Left lung (tissue), 10 donors: ENCODE measurements around the gene MSANTD4. TPM values are rescaled to one million over a fixed set of nuclear protein-coding genes. Genes with fewer than 3 reads are reported as not detected.

Source experiments
- ATAC-seq: fragments of 200-7000 bp; cut with Tn5 transposase; one replicate; pipeline ENCODE4 v1.9.1; 2020; ENCODE audit warnings: moderate library complexity
- DNase-seq, 4 donors: peaks; one replicate each; pipeline ENCODE4 v3.0.0-alpha.2; 2013 to 2020
- H3K27ac ChIP-seq, 2 donors: fragments of 200-600 bp; sonication (generic) in 1 of 2; one replicate each; pipeline versions ENCODE4 v1.5.0 to v1.8.0; 2020 to 2021
- H3K27me3 ChIP-seq, 2 donors: fragments of 200-600 bp; sonication (generic) in 1 of 2; one replicate each; pipeline versions ENCODE4 v1.5.0 to v1.8.0; 2020 to 2021
- H3K36me3 ChIP-seq, 2 donors: fragments of 200-600 bp; sonication (generic) in 1 of 2; one replicate each; pipeline versions ENCODE4 v1.5.0 to v1.8.0; 2020 to 2021
- H3K4me1 ChIP-seq, 2 donors: fragments of 200-600 bp; one replicate each; pipeline ENCODE4 v1.8.0; 2021
- H3K4me3 ChIP-seq, 2 donors: fragments of 200-600 bp; sonication (generic) in 1 of 2; one replicate each; pipeline versions ENCODE4 v1.5.0 to v1.8.0; 2020 to 2021; ENCODE audit warnings: mild to moderate bottlenecking in 1 of 2
- H3K9me3 ChIP-seq, 2 donors: fragments of 200-600 bp; sonication (generic) in 1 of 2; one replicate each; pipeline versions ENCODE4 v1.5.0 to v1.8.0; 2020 to 2021
- intact Hi-C, 2 donors: fragments of 100-400 bp; cut with DNase I; formaldehyde crosslinking; loops; one replicate each; pipeline versions ENCODE4 v1.11.2 to v1.14.2; 2022
- polyA plus RNA-seq, 6 donors: library from polyadenylated mRNA; unstranded; fragments of 120-200 nt; gene quantifications; one replicate each; pipeline ENCODE4 v1.2.1, GENCODE V29; 2013; ENCODE audit not compliant: insufficient read length in 6 of 6
- total RNA-seq, 2 donors: library from RNA; stranded (reverse); fragmentation: NEBNext Ultra II Directional; extraction: Animal tissue kit (Norgen Biotek cat#: 25700); gene quantifications; one replicate each; pipeline ENCODE4 v1.2.1, GENCODE V29; 2021
- TF ChIP-seq, protein P1 (sequence below), 2 donors: fragments of 200-600 bp; sonication (generic) in 1 of 2; IDR thresholded peaks; one replicate each; pipeline versions ENCODE4 v1.5.0 to v1.8.0; 2021; ENCODE audit warnings: antibody characterized with exemption in 2 of 2
- donor health status: DM: no; HTN: yes; CAD: no.
- donor health status: DM: no; HTN: no; CAD: no.

Gene MSANTD4
- total and polyA plus RNA-seq, 8 donors, result 15.1 to 38.8 (median 31.6) TPM

DNA sequence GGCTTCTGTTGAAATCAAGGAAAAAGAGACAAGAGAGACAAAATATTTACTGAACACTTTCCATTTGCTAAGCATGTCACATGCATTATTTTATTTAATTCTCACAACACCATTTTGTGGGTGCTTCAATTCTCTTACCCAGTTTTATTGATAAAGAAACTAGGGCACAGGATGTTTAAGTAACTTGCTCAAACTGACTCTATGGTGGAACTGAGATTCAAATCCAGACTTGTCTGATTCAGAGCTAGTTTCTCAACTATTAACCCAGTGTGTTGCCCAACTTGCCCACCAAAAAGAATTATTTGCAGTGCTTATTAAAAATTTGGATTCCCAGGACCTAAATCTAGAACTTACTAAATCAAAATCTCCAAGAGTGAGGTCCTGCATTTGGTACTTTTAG, 21.5 kb upstream of the MSANTD4 start:
- no peaks in the 10 kb centered on the region for H3K9me3 ChIP-seq
- DNase-seq (no peak), ATAC-seq (no peak)
- H3K4me1 ChIP-seq, result no peaks in the 10 kb centered on the region
- intact Hi-C loops, result no loop called here
- TF ChIP-seq, protein P1, sequence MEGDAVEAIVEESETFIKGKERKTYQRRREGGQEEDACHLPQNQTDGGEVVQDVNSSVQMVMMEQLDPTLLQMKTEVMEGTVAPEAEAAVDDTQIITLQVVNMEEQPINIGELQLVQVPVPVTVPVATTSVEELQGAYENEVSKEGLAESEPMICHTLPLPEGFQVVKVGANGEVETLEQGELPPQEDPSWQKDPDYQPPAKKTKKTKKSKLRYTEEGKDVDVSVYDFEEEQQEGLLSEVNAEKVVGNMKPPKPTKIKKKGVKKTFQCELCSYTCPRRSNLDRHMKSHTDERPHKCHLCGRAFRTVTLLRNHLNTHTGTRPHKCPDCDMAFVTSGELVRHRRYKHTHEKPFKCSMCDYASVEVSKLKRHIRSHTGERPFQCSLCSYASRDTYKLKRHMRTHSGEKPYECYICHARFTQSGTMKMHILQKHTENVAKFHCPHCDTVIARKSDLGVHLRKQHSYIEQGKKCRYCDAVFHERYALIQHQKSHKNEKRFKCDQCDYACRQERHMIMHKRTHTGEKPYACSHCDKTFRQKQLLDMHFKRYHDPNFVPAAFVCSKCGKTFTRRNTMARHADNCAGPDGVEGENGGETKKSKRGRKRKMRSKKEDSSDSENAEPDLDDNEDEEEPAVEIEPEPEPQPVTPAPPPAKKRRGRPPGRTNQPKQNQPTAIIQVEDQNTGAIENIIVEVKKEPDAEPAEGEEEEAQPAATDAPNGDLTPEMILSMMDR (IDR thresholded peaks at IDR 0.05), result no peak
- no peaks in the 10 kb centered on the region for H3K36me3 ChIP-seq
- H3K4me3 ChIP-seq, result no peak overlapping the region
- no peaks in the 10 kb centered on the region for H3K27me3 ChIP-seq
- H3K27ac ChIP-seq, result no peak overlapping the region

- Histone ChIP-seq H3K9me3 (no peaks in the 10 kb centered on the region), H3K27ac (no peak overlapping the region)
- TF ChIP-seq, protein P1 (IDR thresholded peaks at IDR 0.05), result no peak
Observed at GRCh38 chr11:106032861-106033260, 10.8 kb upstream of the MSANTD4 start.

DNA sequence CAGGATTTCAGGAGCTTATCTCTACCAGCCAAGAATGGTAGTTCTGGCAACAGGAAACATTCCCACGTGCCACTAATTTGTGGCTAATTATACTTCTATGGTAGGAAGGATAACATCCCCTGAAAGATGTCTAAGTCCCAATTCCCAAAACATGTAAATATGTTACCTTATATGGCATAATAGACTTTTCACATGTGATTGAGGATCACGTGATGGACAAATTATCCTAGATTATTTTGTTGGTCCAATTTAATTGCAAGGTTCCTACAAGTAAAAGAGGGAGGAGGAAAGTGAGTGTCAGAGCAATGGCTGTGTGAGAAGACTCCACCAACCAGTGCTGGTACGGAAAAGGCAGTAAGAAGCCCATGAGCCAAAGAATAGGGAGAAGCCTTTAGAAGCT, 9.9 kb upstream of the MSANTD4 start:
- intact Hi-C loops, result no loop called here
- no peaks in the 10 kb centered on the region for H3K4me1 ChIP-seq
- DNase-seq, result no peak
- TF ChIP-seq, protein P1 (IDR thresholded peaks at IDR 0.05), result no peak
- no peaks in the 10 kb centered on the region for H3K9me3 ChIP-seq
- no peaks in the 10 kb centered on the region for H3K36me3 ChIP-seq
- H3K27ac ChIP-seq, result no peak overlapping the region
- no peaks in the 10 kb centered on the region for H3K27me3 ChIP-seq
- ATAC-seq, result no peak
- no peak overlapping the region for H3K4me3 ChIP-seq

More at GRCh38 chr11:106032861-106033260, 10.8 kb upstream of the MSANTD4 start:
- Histone ChIP-seq H3K4me3 (no peak overlapping the region), H3K36me3 (no peaks in the 10 kb centered on the region), H3K27me3 (no peaks in the 10 kb centered on the region), H3K4me1 (no peaks in the 10 kb centered on the region)
- ATAC-seq (no peak), DNase-seq (no peak)
- intact Hi-C loops, result no loop called here

- H3K27ac ChIP-seq, result no peak overlapping the region
- TF ChIP-seq, protein P1 (IDR thresholded peaks at IDR 0.05), result no peak
Observed at GRCh38 chr11:106031202-106031810, 9.3 kb upstream of the MSANTD4 start.

DNA sequence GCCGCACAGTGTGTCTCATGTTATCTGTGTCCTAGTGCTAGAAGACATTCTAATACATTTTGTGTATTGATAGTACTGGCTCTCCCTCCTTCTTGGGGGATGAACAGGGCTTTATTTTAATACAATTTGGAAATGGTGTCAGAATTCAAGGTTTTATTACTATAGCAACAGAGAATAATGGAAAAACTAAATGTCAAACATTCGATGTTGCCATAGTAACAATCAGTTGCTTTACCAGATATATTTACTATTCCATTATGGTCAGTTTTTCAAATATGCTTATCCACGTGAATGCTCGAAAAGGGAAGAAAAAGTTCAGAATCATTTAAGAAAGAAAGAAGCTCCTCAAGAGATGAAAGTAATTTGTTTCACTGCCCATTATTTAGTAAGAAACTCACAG, 8.6 kb upstream of the MSANTD4 start:
- H3K4me1 ChIP-seq, result no peaks in the 10 kb centered on the region
- no peaks in the 10 kb centered on the region for H3K36me3 ChIP-seq
- TF ChIP-seq, protein P1 (IDR thresholded peaks at IDR 0.05), result no peak
- H3K9me3 ChIP-seq, result peaks cover 0 to 1% of the 10 kb centered on the region in 2 donors
- no peak for DNase-seq
- ATAC-seq, result no peak
- H3K4me3 ChIP-seq, result no peak overlapping the region
- intact Hi-C loops, result no loop called here
- H3K27ac ChIP-seq, result no peak overlapping the region
- H3K27me3 ChIP-seq, result no peaks in the 10 kb centered on the region

More at GRCh38 chr11:106031202-106031810, 9.3 kb upstream of the MSANTD4 start:
- intact Hi-C loops, result no loop called here
- Histone ChIP-seq H3K4me3 (no peak overlapping the region), H3K4me1 (no peaks in the 10 kb centered on the region), H3K27me3 (no peaks in the 10 kb centered on the region), H3K36me3 (no peaks in the 10 kb centered on the region), H3K9me3 (no peaks in the 10 kb centered on the region)
- no peak for DNase-seq
- no peak for ATAC-seq
